HG02623 (cell line): ENCODE data around the gene SAP30.

ENCODE experiments used
- ATAC-seq: cut with Tn5 transposase; IDR thresholded peaks from one replicate; pipeline ENCODE4 v1.9.1; 2021; ENCODE audit warnings: moderate library complexity; ENCODE audit not compliant: unreplicated experiment

SAP30 gene

DNA sequence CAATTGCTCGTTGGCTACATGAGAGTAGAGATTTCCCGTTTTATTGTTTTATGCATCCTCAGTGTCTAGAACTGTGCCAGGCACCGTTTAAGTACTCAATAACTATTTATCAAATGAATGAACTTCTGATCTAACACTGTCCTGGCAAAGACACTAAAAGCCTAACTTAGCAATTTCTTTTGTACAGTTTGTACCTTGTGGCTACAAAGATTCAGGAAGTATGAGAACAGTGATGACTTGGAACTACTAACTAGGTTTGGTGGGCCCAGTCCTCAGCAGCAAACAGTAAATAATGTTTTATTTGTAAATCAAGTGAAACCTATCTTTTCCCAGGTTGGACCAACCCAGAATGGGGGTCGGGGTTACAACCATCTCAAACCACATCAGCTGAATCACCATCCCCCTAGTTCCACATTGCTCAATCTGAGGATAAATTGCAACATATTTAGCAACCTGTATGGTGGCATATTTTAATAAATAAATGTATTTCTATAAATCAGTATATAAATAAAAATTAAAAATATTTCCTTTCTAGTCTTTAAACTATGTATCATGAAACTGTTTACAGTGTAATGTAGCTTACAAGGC is 40.4 kb downstream of the SAP30 start:
- ATAC-seq = no peak

DNA sequence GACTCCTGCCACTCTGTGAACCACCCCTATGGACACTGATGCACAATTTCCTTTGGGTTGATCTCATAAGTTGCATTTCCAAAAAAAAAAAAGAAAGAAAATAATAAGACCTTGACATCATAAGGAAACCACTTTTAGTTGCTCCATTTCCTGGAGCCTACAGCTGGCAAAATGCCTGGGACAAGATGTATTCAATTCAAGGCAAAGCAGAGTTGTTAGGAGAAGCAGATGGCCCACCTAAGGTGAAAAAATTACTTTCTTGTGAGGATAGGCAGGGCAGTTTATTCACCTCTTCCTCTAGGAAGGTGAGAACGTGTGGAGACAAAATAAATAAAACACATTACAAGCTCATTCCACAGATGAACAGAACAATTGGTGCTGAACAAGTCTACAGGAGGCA is 42.3 kb downstream of the SAP30 start:
- ATAC-seq = no peak

DNA sequence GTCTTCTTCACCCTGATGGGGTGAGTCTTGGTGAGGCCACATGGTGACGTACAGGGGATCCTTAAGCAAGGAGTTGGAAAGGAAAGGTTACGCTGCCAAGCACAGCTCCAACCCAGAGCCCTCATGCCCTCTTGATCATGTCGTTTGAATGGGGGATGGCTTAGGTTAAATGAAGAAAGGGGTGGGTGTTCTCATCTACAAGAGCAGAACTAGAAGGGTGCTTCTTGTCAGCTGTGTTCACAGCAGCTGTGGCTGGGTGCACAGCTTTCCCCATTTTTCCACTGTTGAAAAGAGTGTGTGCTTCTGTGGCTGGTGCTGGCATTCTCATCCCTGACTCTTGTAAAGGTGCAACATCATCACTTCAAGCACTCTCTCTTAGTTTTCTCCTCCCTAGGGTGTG is 43.7 kb downstream of the SAP30 start:
- ATAC-seq = no peak

DNA sequence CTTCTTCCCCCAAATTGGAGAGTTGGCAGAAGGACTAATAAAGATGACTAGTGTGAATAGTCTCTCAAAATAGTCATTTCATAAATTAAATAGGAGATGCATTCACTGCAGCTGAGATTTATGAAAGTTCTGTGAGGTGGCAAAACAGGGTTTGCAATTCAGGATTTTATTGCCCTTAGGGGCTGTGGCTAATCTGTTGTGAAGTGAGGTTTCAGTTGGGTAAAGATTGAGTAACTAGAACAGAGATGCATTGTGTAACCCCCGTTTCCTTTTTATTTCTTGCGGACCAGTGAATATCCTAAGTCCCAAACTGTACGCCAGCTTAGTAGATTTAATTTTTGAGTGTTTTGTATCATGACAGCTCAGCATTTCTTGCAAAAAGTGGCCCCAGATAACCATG is 44.3 kb downstream of the SAP30 start:
- no peak for ATAC-seq

DNA sequence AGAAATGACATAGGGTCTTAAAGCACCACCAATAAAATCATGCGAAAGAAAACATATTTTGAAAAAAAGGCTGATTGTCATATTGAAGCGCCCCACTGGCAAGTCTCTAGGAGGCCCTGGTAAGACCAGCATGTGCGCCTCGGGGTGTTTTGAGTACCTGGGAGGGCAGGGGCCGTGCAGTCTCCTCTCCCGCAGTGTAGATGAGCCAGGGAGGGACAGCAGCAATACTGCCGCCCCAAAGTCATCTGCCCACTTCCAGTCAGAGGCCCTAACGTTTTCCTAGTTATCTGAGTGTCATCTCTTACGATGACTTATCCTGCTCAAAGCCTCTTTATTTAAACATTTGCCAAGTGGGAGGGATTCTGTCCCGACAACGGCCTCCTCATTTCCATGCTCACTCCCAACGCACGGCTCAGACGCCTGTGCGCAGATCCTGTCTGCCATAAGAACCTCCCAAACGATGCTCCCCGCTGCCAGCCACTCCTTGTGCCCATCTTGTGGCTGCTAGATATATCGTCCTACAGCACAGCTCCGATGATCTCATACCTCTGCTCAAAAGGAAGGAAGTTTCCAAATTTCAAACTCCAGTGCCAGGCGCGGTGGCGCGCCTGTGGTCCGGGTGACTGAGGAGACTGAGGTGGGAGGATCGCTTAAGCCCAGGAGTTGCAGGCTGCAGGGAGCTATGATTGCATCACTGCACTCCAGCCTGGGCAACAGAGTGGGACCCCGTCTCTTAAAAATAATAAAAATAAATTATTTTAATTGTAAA is 45.3 kb downstream of the SAP30 start:
- ATAC-seq = no peak

DNA sequence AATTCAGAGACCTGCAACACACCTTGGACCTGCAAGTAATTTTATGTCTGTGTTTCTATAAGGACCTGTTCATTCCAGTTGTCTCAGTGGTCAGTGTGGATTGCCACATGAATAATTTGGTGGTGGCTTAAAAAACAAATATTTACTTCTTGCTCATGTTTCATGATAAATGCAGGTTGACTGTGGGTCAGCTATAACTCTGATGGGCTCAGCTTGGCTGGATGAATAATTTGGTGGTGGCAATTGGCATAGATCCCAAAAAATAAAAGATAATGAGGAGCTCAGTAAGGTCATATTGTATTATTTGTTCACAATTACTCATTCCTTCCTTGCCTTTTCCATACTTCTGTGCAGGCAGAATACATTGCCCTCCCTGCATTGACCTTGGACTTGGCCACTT is 47.1 kb downstream of the SAP30 start:
- ATAC-seq = no peak

DNA sequence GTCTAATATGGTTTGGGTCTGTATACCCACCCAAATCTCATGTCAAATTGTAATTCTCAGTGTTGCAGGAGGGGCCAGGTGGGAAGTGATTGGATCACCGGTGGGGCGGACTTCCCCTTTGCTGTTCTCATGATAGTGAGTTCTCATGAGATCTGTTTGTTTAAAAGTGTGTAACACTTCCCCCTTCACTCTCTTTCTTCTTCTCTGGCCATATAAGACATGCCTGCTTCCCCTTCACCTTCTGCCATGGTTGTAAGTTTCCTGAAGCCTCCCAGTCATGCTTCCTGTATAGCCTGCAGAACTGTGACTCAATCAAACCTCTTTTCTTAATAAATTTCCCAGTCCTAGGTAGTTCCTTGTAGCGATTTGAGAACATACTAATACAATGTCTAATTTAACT is 47.9 kb downstream of the SAP30 start:
- ATAC-seq = no peak

DNA sequence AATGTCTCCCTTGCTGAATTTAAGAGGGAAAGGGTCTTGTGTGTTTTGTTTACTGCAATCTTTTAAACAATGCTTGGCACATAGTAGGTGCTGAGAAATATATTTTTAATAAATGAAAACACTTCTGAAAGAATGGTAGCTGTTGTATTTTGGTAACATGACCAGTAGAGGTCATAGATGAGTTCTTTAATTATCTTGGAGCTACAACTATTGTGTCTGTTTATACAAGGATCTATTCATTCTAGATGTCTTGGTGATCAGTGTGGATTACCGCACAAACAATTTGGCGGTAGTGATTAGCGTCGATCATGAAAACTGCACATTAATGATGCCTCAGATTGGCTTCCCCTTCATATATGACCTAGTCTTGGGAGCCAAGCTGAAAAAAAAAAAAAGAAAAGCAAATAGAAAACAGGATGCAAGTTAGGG is 49.6 kb downstream of the SAP30 start:
- no peak for ATAC-seq

DNA sequence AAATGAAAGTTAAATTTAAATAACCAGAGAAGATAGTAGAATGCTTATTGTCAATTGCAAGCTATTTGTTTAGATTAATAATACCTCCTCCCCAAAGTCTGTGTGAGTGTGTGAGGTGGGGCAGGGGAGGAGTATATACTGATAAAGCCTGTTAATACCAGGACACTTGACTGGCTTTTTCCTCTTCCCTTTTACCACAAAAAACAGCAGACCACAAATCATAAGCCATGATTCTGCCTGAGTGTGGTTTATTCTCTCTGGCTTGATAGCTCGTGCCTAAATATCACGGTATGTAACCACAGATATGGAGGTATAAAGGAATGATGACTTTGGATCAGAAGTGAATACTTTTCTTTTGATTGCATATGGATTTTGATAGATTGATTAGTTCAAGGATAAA is 50.0 kb downstream of the SAP30 start:
- ATAC-seq = no peak

DNA sequence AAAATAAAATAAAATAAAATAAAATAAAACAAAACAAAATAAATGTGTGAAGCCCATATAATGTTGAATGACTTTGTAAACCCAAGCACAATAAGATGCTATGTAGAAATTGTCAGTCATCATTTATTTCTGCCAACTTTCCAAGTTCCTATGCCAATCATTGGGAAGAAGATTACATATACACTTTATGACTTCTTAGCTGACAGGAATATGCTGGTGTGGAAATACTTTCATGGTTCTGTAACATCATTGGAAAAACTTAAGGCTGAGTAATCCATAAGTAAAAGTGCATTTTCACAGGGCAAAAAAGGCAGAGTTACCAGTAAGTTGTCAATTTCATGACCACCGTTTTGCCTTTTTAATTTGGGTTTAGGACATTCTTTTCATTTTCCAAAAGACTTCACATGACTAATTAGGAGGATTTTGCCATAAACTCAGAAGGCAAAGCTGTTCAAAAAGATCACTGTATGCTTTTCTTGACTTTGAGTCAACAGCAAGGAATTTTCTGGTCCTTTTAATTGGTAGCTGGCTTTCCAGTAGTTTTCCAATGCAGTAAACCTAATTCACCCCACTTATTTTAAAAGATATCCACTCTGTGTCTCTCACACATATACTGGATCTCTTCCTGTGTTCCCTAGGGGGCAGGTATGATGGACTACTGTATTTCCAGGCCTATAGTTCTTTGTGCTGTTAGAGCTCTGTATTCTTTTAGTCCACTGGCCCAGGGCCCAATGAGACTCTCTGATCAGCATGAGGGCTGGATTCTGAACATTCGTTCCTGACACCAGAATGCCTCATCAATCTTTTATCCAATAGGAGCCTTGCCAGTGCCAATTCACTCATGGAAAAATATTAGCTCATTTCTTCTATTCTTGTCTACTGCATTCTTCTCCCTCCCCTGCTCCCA is 54.4 kb downstream of the SAP30 start:
- ATAC-seq = no peak

DNA sequence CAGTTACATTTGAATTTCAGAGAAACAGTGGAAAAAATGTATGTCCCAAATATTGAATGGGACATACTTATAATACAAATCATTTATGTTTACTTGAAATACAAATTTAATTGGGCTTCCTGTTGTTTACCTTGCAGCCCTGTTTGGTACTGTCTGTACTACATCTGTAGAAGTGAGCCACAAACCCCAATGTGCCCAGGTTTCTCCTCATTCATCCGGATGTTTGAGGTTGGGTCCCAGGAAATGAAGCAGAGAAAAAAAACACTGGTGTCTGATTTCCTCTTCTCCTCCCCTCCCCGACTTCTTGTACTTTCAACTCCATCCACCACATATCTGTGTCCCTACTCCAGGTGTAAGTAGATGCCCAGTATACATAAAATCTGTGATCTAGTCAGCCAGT is 55.3 kb downstream of the SAP30 start:
- no peak for ATAC-seq
